Measurements from ENCODE around the gene NBEAL1.

NBEAL1 gene

GRCh38 chr2:203025592-203025991 lies 10.9 kb downstream of the NBEAL1 start:
- TF ChIP-seq FOXP2 (optimal IDR thresholded peaks at IDR 0.05; ENCODE audit: borderline replicate concordance, extremely low read depth, extremely low read length, insufficient read depth) (no peak), TAF1 (IDR thresholded peaks at IDR 0.05; ENCODE audit: borderline replicate concordance, insufficient read depth, low read length) (no peak), SIN3A (IDR thresholded peaks at IDR 0.05; ENCODE audit: borderline replicate concordance, insufficient read depth, low read length) (no peak), REST (IDR thresholded peaks at IDR 0.05; ENCODE audit: insufficient read depth in 1 of 2, low read depth in 2 of 2, low read length in 2 of 2) (no peak), POLR2AphosphoS5 (IDR thresholded peaks at IDR 0.05; ENCODE audit: low read depth, low read length) (no peak)

- TF ChIP-seq FOXP2 (optimal IDR thresholded peaks at IDR 0.05; ENCODE audit: borderline replicate concordance, extremely low read depth, extremely low read length, insufficient read depth) (no peak), POLR2AphosphoS5 (IDR thresholded peaks at IDR 0.05; ENCODE audit: low read depth, low read length) (no peak), TAF1 (IDR thresholded peaks at IDR 0.05; ENCODE audit: borderline replicate concordance, insufficient read depth, low read length) (no peak), REST (IDR thresholded peaks at IDR 0.05; ENCODE audit: insufficient read depth in 1 of 2, low read depth in 2 of 2, low read length in 2 of 2) (no peak), SIN3A (IDR thresholded peaks at IDR 0.05; ENCODE audit: borderline replicate concordance, insufficient read depth, low read length) (no peak)
Observed at GRCh38 chr2:203030545-203030944, 15.9 kb downstream of the NBEAL1 start.

- no peak for TF ChIP-seq SIN3A (IDR thresholded peaks at IDR 0.05; ENCODE audit: borderline replicate concordance, insufficient read depth, low read length)
- no peak for TF ChIP-seq TAF1 (IDR thresholded peaks at IDR 0.05; ENCODE audit: borderline replicate concordance, insufficient read depth, low read length)
- TF ChIP-seq REST (IDR thresholded peaks at IDR 0.05; ENCODE audit: insufficient read depth in 1 of 2, low read depth in 2 of 2, low read length in 2 of 2), result no peak
- no peak for TF ChIP-seq POLR2AphosphoS5 (IDR thresholded peaks at IDR 0.05; ENCODE audit: low read depth, low read length)
- TF ChIP-seq FOXP2 (optimal IDR thresholded peaks at IDR 0.05; ENCODE audit: borderline replicate concordance, extremely low read depth, extremely low read length, insufficient read depth), result no peak
Observed at GRCh38 chr2:203030991-203031390, 16.3 kb downstream of the NBEAL1 start.

DNA sequence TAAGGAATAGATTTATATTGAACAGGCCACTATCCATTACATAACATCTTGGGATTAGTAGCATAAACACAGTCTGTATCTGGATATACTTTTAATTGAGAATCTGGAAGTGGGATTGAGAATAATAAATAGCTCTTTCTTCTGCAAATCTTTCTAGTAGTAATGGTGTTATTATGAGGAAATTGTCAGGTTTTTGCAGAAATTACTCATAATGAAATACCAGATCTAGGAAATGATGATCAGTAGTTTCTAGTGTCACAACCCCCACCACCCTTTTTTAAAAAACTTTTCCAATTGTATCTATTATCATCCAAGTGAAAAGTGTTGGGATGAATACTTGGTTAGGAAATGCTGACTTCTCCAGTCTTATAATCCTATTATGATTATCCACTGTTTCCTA lies 18.7 kb downstream of the NBEAL1 start:
- no peak for TF ChIP-seq TAF1 (IDR thresholded peaks at IDR 0.05; ENCODE audit: borderline replicate concordance, insufficient read depth, low read length)
- TF ChIP-seq POLR2AphosphoS5 (IDR thresholded peaks at IDR 0.05; ENCODE audit: low read depth, low read length), result no peak
- TF ChIP-seq REST (IDR thresholded peaks at IDR 0.05; ENCODE audit: insufficient read depth in 1 of 2, low read depth in 2 of 2, low read length in 2 of 2), result no peak
- TF ChIP-seq SIN3A (IDR thresholded peaks at IDR 0.05; ENCODE audit: borderline replicate concordance, insufficient read depth, low read length), result no peak
- no peak for TF ChIP-seq FOXP2 (optimal IDR thresholded peaks at IDR 0.05; ENCODE audit: borderline replicate concordance, extremely low read depth, extremely low read length, insufficient read depth)
